Panc1 (cell line): ENCODE data around the gene SLC4A9. TPM values are rescaled to one million over a fixed set of nuclear protein-coding genes. Genes with fewer than 3 reads are reported as not detected.

Source experiments
- ATAC-seq: fragments of 200-7000 bp; cut with Tn5 transposase; 2 replicates; pipeline ENCODE4 v1.9.1; 2020; ENCODE audit warnings: mild to moderate bottlenecking, moderate library complexity
- BruUV-seq: library from RNA; stranded (reverse); fragments of 400-500 nt; replicated peaks from 2 replicates; lab custom pipeline; 2021; lab: Mats Ljungman, UMichigan
- CTCF ChIA-PET: fragments of 300-600 bp; sonication (Branson Sonifier 250); formaldehyde crosslinking; loops from one replicate; lab custom pipeline; 2022; ENCODE audit warnings: antibody characterized with exemption; lab: Charles Lee
- POLR2A ChIA-PET: fragments of 300-600 bp; sonication (Branson Sonifier 250); formaldehyde crosslinking; loops from one replicate; lab custom pipeline; 2022; ENCODE audit warnings: antibody characterized with exemption; lab: Charles Lee
- DNase-seq: peaks from one replicate; pipeline ENCODE4 v3.0.0-alpha.2; 2010; ENCODE audit warnings: low read depth, low spot score
- H3K27ac ChIP-seq: 2 replicates; pipeline ENCODE4 v1.5.1; 2011; ENCODE audit warnings: mild to moderate bottlenecking, low read length, inconsistent platforms
- H3K27me3 ChIP-seq: fragments of 200-500 bp; sonication (Bioruptor generic); 2 replicates; pipeline ENCODE4 v1.6.0; 2014; ENCODE audit warnings: low read length, inconsistent platforms; ENCODE audit not compliant: control insufficient read depth, insufficient read depth
- H3K36me3 ChIP-seq: fragments of 200-500 bp; sonication (Bioruptor generic); 2 replicates; pipeline ENCODE4 v1.5.1; 2014; ENCODE audit warnings: inconsistent platforms, mild to moderate bottlenecking, low read length, moderate library complexity; ENCODE audit not compliant: control insufficient read depth, insufficient read depth
- H3K4me1 ChIP-seq: 2 replicates; pipeline ENCODE4 v1.5.1; 2011; ENCODE audit warnings: inconsistent platforms, mild to moderate bottlenecking, low read length, moderate library complexity; ENCODE audit not compliant: control insufficient read depth, insufficient read depth
- H3K4me3 ChIP-seq, 2 experiments: 2 replicates each; pipeline ENCODE4 v1.5.1; 2011 to 2012; ENCODE audit warnings: low read depth in 2 of 2, low read length in 2 of 2, mild to moderate bottlenecking in 2 of 2, inconsistent platforms in 1 of 2, moderate library complexity in 1 of 2
- H3K9me3 ChIP-seq: fragments of 200-500 bp; sonication (Bioruptor generic); 2 replicates; pipeline ENCODE4 v1.5.1; 2014; ENCODE audit warnings: low read depth, mild to moderate bottlenecking, inconsistent platforms, low read length, moderate library complexity; ENCODE audit not compliant: control insufficient read depth, insufficient read depth
- CTCF ChIP-seq: fragments of 450-650 bp; IDR thresholded peaks from 2 replicates; pipeline ENCODE4 v1.5.1; 2017; ENCODE audit warnings: mild to moderate bottlenecking
- POLR2AphosphoS5 ChIP-seq: IDR thresholded peaks from 2 replicates; pipeline ENCODE4 v1.6.1; 2012; ENCODE audit warnings: mild to moderate bottlenecking, low read depth, low read length, moderate library complexity
- REST ChIP-seq, 2 experiments: IDR thresholded peaks; 2 replicates each; pipeline ENCODE4 v1.6.1; 2011 to 2012; ENCODE audit warnings: low read depth in 2 of 2, control low read depth in 1 of 2, low read length in 1 of 2, mild to moderate bottlenecking in 1 of 2, moderate library complexity in 1 of 2; ENCODE audit not compliant: insufficient read depth in 1 of 2
- SIN3A ChIP-seq: IDR thresholded peaks from 2 replicates; pipeline ENCODE4 v1.6.1; 2012; ENCODE audit warnings: low read depth, mild to moderate bottlenecking, low read length, moderate library complexity, borderline replicate concordance; ENCODE audit not compliant: insufficient read depth
- TCF7L2 ChIP-seq: IDR thresholded peaks from 2 replicates; pipeline ENCODE4 v1.6.1; 2011; ENCODE audit warnings: mild to moderate bottlenecking, low read depth, low read length, inconsistent platforms
- in situ Hi-C: cut with HindIII; loops from 2 replicates; pipeline ENCODE4 v1.10.0; 2016; ENCODE audit warnings: low sequenced_read_pairs, low pct_unique_long_range_greater_than_20kb
- intact Hi-C: fragments of 100-400 bp; cut with micrococcal nuclease; formaldehyde crosslinking; loops from one replicate; pipeline ENCODE4 v1.10.0; 2022; ENCODE audit not compliant: unreplicated experiment
- total RNA-seq: library from RNA; stranded (reverse); gene quantifications from one replicate; pipeline ENCODE4 v1.2.1, GENCODE V29; 2021; ENCODE audit not compliant: unreplicated experiment

The SLC4A9 gene
- total RNA-seq, 1 experiment from 2014 or later: not detected

GRCh38 chr5:140344683-140345423, 15.1 kb upstream of the SLC4A9 start:
- DNase-seq (no peak), ATAC-seq (no peak)
- ChIA-PET CTCF (interaction anchor here (0.6 to 5.1 kb wide), 8 partner anchors 8 to 157 kb away, joined by 4 to 79 read pairs (median 6); partner anchors contain the start of gene PFDN1), POLR2A (no interaction called here)
- TF ChIP-seq TCF7L2 (no peak), REST (IDR thresholded peaks at IDR 0.05; ENCODE audit: insufficient read depth in 1 of 2, low read depth in 2 of 2, low read length in 1 of 2) (no peak), POLR2AphosphoS5 (no peak), CTCF (no peak), SIN3A (no peak)
- no peaks in the 10 kb centered on the region for H3K27me3 ChIP-seq
- in situ Hi-C loops (no loop called here), intact Hi-C loops (no loop called here)
- H3K36me3 ChIP-seq: no peaks in the 10 kb centered on the region
- no TSS peak for BruUV-seq
- H3K4me3 ChIP-seq: peak overlapping the region; percentile 63 to 68
- H3K9me3 ChIP-seq: no peaks in the 10 kb centered on the region
- peaks cover 14% of the 10 kb centered on the region for H3K4me1 ChIP-seq
- no peak overlapping the region; the same call in 1 of the 2 replicates for H3K27ac ChIP-seq

- in situ Hi-C loops (no loop called here), intact Hi-C loops (loop anchor here (2.0 kb wide), 1 partner anchor 43 kb away; the partner anchor contains the start of gene PFDN1)
- peak; percentile 33 for DNase-seq
- CTCF ChIA-PET: interaction anchor here (0.6 to 5.1 kb wide), 17 partner anchors 9 to 244 kb away, joined by 3 to 79 read pairs (median 5); partner anchors contain the start of gene PFDN1
- Histone ChIP-seq H3K9me3 (no peaks in the 10 kb centered on the region), H3K27ac (peak overlapping the region; percentile 63; the same call in 1 of the 2 replicates), H3K4me1 (peaks cover 14% of the 10 kb centered on the region), H3K36me3 (no peaks in the 10 kb centered on the region), H3K4me3 (peak overlapping the region; percentile 63 to 68), H3K27me3 (no peaks in the 10 kb centered on the region)
- POLR2A ChIA-PET: interaction anchor here (0.6 to 0.7 kb wide), 3 partner anchors 13 to 171 kb away, joined by 3 to 4 read pairs (median 3); partner anchors contain the start of gene CYSTM1
- ATAC-seq: peak; percentile 66
- BruUV-seq: TSS peak; percentile 76
- TF ChIP-seq REST (IDR thresholded peaks at IDR 0.05; ENCODE audit: insufficient read depth in 1 of 2, low read depth in 2 of 2, low read length in 1 of 2): no peak
- no peak for TF ChIP-seq SIN3A
- peak; percentile 81 for TF ChIP-seq CTCF
- TF ChIP-seq TCF7L2: no peak
- TF ChIP-seq POLR2AphosphoS5: no peak
These were observed 14.1 kb upstream of the SLC4A9 start for GRCh38 chr5:140345919-140346347.
